Bronchial epithelial cell (primary cell): ENCODE data around the gene CHTF8. TPM values are rescaled to one million over a fixed set of nuclear protein-coding genes. Genes with fewer than 3 reads are reported as not detected.

Source experiments
- DNase-seq: peaks from one replicate; pipeline ENCODE4 v3.0.0-alpha.2; 2010; ENCODE audit warnings: low read depth
- FAIRE-seq: peaks from 2 replicates; lab custom pipeline; 2011; peaks lifted over from hg19 to GRCh38; lab: Jason Lieb, UNC
- H3K27me3 ChIP-seq: 2 replicates; pipeline ENCODE4 v1.5.1; 2011; ENCODE audit warnings: low read length; ENCODE audit not compliant: control insufficient read depth, insufficient read depth
- H3K36me3 ChIP-seq: 2 replicates; pipeline ENCODE4 v1.5.1; 2011; ENCODE audit warnings: low read length; ENCODE audit not compliant: control insufficient read depth, insufficient read depth
- H3K4me3 ChIP-seq: 2 replicates; pipeline ENCODE4 v1.5.1; 2011; ENCODE audit warnings: mild to moderate bottlenecking, low read depth, low read length, control low read depth
- total RNA-seq: library from RNA; depleted of rRNA; stranded (reverse); fragments of >200 nt; gene quantifications from 2 replicates; pipeline ENCODE4 v1.2.1, GENCODE V29; 2014
- TF ChIP-seq, protein P1 (sequence below): IDR thresholded peaks from 2 replicates; pipeline ENCODE4 v1.5.1; 2011; ENCODE audit warnings: mild to moderate bottlenecking, moderate library complexity, low read length, control low read depth, inconsistent platforms; ENCODE audit not compliant: insufficient read depth, severe bottlenecking

Gene CHTF8
- total RNA-seq, 1 donor from 2014 or later: 34.8 TPM

DNA sequence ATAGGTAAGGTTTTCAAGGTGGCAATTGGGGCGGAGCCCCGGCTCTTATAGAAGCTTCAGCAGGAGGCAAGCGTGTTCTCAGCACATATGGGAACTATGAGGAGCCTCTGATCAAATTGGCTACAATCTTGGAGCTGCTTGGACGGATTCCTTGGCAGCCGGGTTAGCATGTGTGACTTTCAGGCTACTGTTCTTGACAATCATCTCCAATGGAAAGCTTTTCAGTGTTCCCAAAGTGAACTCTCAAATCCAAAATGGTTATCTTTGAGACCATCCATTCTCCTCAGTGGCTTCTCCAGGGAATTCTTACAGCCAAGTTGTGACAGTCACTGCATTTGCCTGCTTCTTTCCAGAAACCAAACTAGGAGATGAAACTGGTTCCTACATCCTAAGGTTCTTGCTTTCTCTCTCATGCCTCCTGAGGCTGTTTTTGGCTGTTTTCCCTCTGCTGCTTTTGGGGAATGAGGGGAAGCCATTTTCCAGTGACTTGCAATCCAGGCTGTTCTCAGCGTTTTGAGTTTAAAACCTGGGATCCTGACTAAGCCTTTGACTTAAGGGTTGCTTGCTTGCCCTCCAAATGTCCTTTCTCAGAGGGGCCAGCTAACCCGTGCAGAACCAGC lies 16.0 kb downstream of the CHTF8 start:
- no peaks in the 10 kb centered on the region for H3K27me3 ChIP-seq
- H3K36me3 ChIP-seq: peaks cover 42% of the 10 kb centered on the region
- TF ChIP-seq, protein P1, sequence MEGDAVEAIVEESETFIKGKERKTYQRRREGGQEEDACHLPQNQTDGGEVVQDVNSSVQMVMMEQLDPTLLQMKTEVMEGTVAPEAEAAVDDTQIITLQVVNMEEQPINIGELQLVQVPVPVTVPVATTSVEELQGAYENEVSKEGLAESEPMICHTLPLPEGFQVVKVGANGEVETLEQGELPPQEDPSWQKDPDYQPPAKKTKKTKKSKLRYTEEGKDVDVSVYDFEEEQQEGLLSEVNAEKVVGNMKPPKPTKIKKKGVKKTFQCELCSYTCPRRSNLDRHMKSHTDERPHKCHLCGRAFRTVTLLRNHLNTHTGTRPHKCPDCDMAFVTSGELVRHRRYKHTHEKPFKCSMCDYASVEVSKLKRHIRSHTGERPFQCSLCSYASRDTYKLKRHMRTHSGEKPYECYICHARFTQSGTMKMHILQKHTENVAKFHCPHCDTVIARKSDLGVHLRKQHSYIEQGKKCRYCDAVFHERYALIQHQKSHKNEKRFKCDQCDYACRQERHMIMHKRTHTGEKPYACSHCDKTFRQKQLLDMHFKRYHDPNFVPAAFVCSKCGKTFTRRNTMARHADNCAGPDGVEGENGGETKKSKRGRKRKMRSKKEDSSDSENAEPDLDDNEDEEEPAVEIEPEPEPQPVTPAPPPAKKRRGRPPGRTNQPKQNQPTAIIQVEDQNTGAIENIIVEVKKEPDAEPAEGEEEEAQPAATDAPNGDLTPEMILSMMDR: no peak
- H3K4me3 ChIP-seq: no peak overlapping the region
- no peak for FAIRE-seq
- no peak for DNase-seq

DNA sequence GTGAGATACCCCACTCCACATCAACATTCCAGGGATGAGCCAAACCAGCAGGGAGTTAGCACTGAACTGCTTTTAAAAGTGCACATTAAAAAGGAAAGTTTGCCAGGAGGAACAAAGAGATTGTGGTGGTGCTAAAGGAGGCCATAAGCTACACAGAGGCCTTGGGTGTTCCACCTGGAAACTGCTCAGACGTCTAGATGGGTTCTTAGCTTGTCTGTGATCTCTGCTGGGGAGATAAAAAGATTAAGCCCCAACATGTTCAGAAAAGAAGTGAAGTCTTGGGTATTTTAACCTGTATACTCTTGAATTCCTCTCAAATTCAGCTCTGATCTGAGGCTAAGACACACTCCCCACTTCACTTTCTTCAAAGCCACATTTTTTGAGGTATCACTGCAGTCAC lies 16.6 kb downstream of the CHTF8 start:
- H3K27me3 ChIP-seq: no peaks in the 10 kb centered on the region
- FAIRE-seq (no peak), DNase-seq (no peak)
- H3K4me3 ChIP-seq: no peak overlapping the region
- peaks cover 42% of the 10 kb centered on the region for H3K36me3 ChIP-seq
- TF ChIP-seq, protein P1: no peak

DNA sequence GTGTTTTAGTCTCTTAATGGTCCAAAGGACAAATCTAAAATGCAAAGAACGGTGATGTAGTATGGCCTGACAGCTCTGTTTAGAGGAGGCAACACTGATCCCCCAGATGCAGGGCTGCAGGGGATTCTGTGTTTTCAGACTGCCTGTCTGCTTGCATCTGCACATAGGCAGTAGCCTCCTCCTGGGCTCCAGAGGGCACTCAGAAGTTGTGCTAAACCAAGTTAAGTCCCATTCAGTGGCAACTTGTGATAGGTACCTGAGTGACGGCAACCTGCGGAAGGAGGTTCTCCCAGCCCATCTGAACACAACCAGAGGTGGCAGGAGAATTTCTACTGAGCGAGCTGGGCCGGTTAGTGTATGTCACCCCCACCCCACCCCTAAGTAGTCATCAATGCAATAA lies 17.0 kb downstream of the CHTF8 start:
- Histone ChIP-seq H3K27me3 (no peaks in the 10 kb centered on the region), H3K4me3 (no peak overlapping the region), H3K36me3 (peaks cover 45% of the 10 kb centered on the region)
- FAIRE-seq: no peak
- TF ChIP-seq, protein P1: no peak
- DNase-seq: no peak

DNA sequence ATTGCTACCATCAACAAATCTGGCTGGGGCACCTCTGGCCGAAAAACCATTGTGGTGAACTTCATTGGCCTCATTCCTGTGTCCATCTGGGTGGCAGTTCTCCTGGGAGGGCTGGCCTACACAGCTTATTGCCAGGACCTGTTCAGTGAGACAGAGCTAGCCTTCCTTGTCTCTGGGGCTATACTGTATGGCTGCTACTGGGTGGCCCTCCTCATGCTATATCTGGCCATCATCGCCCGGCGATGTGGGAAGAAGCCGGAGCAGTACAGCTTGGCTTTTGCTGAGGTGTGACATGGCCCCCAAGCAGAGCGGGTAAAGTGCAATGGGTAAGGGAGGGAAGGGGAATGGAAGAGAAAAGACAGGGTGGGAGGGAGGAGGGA lies 17.4 kb downstream of the CHTF8 start:
- TF ChIP-seq, protein P1: no peak
- no peak for DNase-seq
- Histone ChIP-seq H3K36me3 (peaks cover 44% of the 10 kb centered on the region), H3K27me3 (no peaks in the 10 kb centered on the region), H3K4me3 (no peak overlapping the region)
- no peak for FAIRE-seq

DNA sequence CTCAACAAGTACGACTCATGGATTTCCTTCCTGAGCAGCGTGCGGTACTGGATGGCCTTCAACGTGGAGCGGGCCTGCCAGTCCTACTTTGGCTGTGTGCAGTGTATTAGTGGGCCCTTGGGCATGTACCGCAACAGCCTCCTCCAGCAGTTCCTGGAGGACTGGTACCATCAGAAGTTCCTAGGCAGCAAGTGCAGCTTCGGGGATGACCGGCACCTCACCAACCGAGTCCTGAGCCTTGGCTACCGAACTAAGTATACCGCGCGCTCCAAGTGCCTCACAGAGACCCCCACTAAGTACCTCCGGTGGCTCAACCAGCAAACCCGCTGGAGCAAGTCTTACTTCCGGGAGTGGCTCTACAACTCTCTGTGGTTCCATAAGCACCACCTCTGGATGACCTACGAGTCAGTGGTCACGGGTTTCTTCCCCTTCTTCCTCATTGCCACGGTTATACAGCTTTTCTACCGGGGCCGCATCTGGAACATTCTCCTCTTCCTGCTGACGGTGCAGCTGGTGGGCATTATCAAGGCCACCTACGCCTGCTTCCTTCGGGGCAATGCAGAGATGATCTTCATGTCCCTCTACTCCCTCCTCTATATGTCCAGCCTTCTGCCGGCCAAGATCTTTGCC lies 17.9 kb downstream of the CHTF8 start:
- FAIRE-seq (no peak), DNase-seq (no peak)
- TF ChIP-seq, protein P1: no peak
- Histone ChIP-seq H3K27me3 (no peaks in the 10 kb centered on the region), H3K4me3 (no peak overlapping the region), H3K36me3 (peaks cover 45% of the 10 kb centered on the region)

DNA sequence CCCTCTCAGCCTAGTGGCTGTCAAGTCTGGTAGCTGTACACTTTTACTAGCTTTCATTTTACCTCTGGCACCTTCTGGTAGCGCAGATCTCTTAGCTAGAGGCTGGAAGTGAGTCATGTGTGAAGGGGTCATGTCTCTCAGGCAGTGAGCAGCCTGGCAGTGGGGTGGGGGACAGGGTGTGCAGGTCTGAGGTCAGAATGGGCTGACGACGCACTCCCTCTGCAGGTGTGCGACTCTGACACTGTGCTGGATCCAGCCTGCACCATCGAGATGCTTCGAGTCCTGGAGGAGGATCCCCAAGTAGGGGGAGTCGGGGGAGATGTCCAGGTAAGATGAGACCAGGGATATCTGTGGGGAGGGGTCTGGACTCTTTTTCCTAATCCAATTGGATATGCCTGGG lies 19.2 kb downstream of the CHTF8 start:
- peaks cover 45% of the 10 kb centered on the region for H3K36me3 ChIP-seq

More for the DNA sequence above, 19.2 kb downstream of the CHTF8 start:
- no peak overlapping the region for H3K4me3 ChIP-seq
- no peaks in the 10 kb centered on the region for H3K27me3 ChIP-seq
- FAIRE-seq: no peak
- DNase-seq: no peak
- TF ChIP-seq, protein P1: no peak
